ENCODE measurements around the gene TK2.
A peak's percentile ranks its signal among the peaks of the same experiment; 100 is the strongest.

TK2 gene

DNA sequence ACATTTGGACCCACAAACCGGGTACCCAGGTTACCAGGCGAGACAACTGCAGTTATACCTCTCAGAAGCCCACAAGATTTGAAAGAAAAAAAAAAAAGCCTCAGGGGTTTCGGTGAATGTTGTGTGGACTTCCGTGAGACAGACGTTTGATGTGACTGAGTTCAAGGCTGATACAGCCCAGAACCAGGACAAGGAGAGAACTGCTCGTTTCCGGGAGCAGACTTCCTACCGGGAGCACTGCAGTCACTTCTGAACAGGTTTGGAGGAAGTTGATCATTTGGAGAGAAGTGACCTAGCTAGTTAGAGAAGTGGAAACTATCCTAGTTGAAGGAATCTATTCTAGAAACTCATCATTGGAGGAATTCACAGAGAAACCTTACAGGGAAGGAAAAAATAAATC is 3.3 kb upstream of the TK2 start:
- Histone ChIP-seq H3K9me3 (no peaks in the 10 kb centered on the region), H3K27ac (peak overlapping the region in 1 of 2 donors; percentile 93), H3K4me1 (peaks cover 0 to 63% (median 39%) of the 10 kb centered on the region in 4 donors), H3K27me3 (no peaks in the 10 kb centered on the region), H3K36me3 (peaks cover 0 to 7% (median 0%) of the 10 kb centered on the region in 3 donors), H3K4me3 (peak overlapping the region; percentile 60 to 66)
- intact Hi-C loops (cut with DNase I; ENCODE audit: low total_unique reads), result loop anchor here (5.0 kb wide), 1 partner anchor 76 kb away; no protein-coding TSS in a partner anchor
- TF ChIP-seq, protein P1, sequence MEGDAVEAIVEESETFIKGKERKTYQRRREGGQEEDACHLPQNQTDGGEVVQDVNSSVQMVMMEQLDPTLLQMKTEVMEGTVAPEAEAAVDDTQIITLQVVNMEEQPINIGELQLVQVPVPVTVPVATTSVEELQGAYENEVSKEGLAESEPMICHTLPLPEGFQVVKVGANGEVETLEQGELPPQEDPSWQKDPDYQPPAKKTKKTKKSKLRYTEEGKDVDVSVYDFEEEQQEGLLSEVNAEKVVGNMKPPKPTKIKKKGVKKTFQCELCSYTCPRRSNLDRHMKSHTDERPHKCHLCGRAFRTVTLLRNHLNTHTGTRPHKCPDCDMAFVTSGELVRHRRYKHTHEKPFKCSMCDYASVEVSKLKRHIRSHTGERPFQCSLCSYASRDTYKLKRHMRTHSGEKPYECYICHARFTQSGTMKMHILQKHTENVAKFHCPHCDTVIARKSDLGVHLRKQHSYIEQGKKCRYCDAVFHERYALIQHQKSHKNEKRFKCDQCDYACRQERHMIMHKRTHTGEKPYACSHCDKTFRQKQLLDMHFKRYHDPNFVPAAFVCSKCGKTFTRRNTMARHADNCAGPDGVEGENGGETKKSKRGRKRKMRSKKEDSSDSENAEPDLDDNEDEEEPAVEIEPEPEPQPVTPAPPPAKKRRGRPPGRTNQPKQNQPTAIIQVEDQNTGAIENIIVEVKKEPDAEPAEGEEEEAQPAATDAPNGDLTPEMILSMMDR (IDR thresholded peaks at IDR 0.05), result no peak
- no peak for DNase-seq

DNA sequence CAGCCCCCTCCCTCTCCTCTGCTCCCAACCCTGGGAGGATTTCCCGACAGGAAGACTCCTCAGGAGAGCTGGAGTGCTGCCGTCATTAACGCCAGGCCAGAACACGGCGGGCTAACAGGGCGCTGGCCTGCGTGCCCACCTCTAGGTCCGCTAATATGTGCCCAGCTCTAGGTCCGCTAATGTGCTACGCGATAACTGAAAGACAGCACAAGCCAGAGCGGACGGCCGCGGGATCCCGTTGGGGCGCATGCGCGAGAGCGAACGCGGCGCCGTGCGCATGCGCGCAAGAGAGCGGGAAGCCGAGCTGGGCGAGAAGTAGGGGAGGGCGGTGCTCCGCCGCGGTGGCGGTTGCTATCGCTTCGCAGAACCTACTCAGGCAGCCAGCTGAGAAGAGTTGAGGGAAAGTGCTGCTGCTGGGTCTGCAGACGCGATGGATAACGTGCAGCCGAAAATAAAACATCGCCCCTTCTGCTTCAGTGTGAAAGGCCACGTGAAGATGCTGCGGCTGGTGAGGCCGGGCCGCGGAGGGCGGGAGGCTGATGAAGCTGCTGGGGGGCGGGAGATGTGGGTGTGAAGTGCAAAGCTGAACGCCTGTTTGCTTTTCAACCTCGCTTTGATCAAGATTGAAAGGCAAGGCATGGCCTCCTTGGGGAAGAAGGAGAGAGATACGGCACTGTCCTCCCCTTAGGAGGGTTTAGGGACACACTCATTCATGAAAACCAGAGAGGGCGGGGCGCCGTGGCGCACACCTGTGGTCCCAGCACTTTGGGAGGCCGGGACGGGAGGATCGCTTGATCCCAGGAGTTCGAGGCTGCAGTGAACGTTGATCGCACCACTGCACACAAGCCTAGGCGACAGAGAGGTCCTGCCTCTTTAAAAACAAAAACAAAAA is 2.6 kb upstream of the TK2 start, which contains the start of gene CKLF:
CKLF (plus strand) TSS at position 291 of the 892 bp plus-strand sequence; CDS start at position 431, 140 bp downstream.
- DNase-seq, result peak; percentile 83 to 94
- H3K27ac ChIP-seq, result peak within 1 kb of the TSS; percentile 93 to 96
- no peaks in the 10 kb centered on the region for H3K9me3 ChIP-seq
- peaks cover 0 to 9% (median 0%) of the 10 kb centered on the region in 3 donors for H3K36me3 ChIP-seq
- peaks cover 0 to 70% (median 46%) of the 10 kb centered on the region in 4 donors for H3K4me1 ChIP-seq
- TF ChIP-seq, protein P1 (IDR thresholded peaks at IDR 0.05), result no peak
- no peaks in the 10 kb centered on the region for H3K27me3 ChIP-seq
- intact Hi-C loops (cut with DNase I; ENCODE audit: low total_unique reads), result loop anchor here (5.0 kb wide), 1 partner anchor 75 kb away; no protein-coding TSS in a partner anchor
- peak within 1 kb of the TSS; percentile 60 to 66 for H3K4me3 ChIP-seq

DNA sequence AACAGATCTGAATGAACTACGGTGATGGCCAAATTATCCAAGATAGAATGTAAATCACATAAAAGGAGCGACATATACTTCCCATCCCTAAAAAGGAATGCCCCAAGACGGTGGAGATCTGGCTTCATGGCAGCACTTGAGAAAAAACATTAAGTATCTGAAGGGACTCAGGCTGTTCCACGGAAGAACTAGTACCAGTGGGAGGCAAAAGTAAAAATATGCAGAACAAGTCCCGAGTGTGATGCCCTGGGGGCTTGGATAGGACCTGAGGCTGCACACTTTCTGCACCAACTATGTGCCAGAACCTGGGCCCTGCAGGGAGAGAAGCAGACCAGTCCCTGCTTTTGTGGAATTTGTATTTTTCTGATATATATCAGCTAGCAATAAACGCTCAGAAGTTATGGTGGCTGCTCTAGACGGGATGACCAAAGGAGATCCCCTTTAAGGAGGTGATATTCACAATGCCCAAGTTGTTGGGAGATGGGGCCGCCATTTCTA is 1.9 kb upstream of the TK2 start:
- TF ChIP-seq, protein P1 (IDR thresholded peaks at IDR 0.05), result no peak
- no peak for DNase-seq
- Histone ChIP-seq H3K36me3 (peaks cover 0 to 10% (median 0%) of the 10 kb centered on the region in 3 donors), H3K4me3 (peak overlapping the region; percentile 60 to 66), H3K27ac (peak overlapping the region; percentile 93 to 96), H3K27me3 (no peaks in the 10 kb centered on the region), H3K9me3 (no peaks in the 10 kb centered on the region), H3K4me1 (peaks cover 0 to 65% (median 50%) of the 10 kb centered on the region in 4 donors)
- intact Hi-C loops (cut with DNase I; ENCODE audit: low total_unique reads), result loop anchor here (5.0 kb wide), 1 partner anchor 75 kb away; no protein-coding TSS in a partner anchor

DNA sequence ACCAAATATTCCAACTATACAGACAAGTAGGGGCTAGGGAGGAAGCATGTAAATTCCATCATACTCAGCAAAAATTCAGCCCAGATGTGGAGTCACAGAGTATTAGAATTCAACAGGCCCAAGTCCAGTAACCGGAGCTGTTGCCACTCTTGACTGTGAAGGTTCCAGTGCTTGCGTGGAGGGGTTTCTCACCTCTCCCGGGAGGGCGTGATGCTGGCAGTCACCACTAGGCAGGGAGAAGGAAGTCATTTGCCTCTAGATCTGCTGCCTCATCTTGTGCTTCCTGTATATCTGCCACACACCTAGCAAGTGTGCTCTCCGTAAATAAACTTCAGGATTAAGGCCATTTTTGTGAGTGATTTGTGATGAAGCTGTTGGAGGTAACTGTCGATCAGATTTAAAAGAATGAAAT is 1.4 kb upstream of the TK2 start:
- Histone ChIP-seq H3K4me1 (peaks cover 0 to 60% (median 49%) of the 10 kb centered on the region in 4 donors), H3K4me3 (peak overlapping the region; percentile 60 to 66), H3K27ac (peak overlapping the region; percentile 93 to 96), H3K36me3 (peaks cover 0 to 12% (median 0%) of the 10 kb centered on the region in 3 donors), H3K27me3 (no peaks in the 10 kb centered on the region), H3K9me3 (no peaks in the 10 kb centered on the region)
- intact Hi-C loops (cut with DNase I; ENCODE audit: low total_unique reads), result loop anchor here (5.0 kb wide), 1 partner anchor 74 kb away; no protein-coding TSS in a partner anchor
- DNase-seq, result no peak
- TF ChIP-seq, protein P1 (IDR thresholded peaks at IDR 0.05), result peak; percentile 11 to 17

DNA sequence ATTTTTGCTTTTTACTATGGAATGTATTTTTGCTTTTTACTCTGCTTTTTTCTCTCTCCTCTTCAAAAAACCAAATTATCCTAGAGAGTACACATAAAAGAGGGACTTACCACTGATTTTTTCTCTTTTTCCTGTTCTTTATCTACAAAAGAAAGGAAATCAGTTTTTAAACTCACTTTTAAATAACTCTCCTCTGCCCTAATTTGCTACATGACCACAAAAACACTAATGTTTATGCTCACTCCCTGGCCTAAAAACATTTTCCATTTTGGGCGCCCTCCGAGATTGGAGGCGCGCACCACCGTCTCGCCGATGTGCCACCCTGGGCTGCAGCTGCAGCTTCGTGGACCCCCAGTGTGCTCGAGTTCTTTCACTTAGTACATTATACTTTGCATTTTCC is 1.1 kb downstream of the TK2 start:
- TF ChIP-seq, protein P1 (IDR thresholded peaks at IDR 0.05), result no peak
- peak overlapping the region; percentile 64 to 81 for H3K4me3 ChIP-seq
- H3K27ac ChIP-seq, result peak overlapping the region; percentile 90 to 96
- peaks cover 0 to 29% (median 0%) of the 10 kb centered on the region in 3 donors for H3K36me3 ChIP-seq
- no peaks in the 10 kb centered on the region for H3K9me3 ChIP-seq
- H3K27me3 ChIP-seq, result no peaks in the 10 kb centered on the region
- H3K4me1 ChIP-seq, result peaks cover 0 to 55% (median 45%) of the 10 kb centered on the region in 4 donors
- DNase-seq, result no peak
- intact Hi-C loops (cut with DNase I; ENCODE audit: low total_unique reads), result loop anchor here (10.0 kb wide), 1 partner anchor 326 kb away; no protein-coding TSS in a partner anchor
